Epithelial cell of proximal tubule (primary cell): Measurements from ENCODE around the gene AFAP1L2. TPM values are rescaled to one million over a fixed set of nuclear protein-coding genes. Genes with fewer than 3 reads are reported as not detected.
"Not testable (repeated sequence)": the region's sequence is repeated elsewhere in the genome, so short reads cannot be mapped to it uniquely, and the experiment has no call there.

ENCODE experiments used
- DNase-seq: peaks from one replicate; pipeline ENCODE4 v3.0.0-alpha.2; 2011; ENCODE audit warnings: low read depth
- H3K4me3 ChIP-seq: 2 replicates; pipeline ENCODE4 v1.5.1; 2011; ENCODE audit warnings: low read depth, mild to moderate bottlenecking, low read length
- CTCF ChIP-seq: conservative IDR thresholded peaks from 2 replicates; pipeline ENCODE4 v1.5.1; 2012; ENCODE audit warnings: low read depth, mild to moderate bottlenecking, low read length
- total RNA-seq: library from RNA; depleted of rRNA; stranded (reverse); fragments of >200 nt; gene quantifications from 2 replicates; pipeline ENCODE4 v1.2.3, GENCODE V29; 2015

Gene AFAP1L2
- total RNA-seq, 1 donor from 2014 or later: 14.2 TPM

GRCh38 chr10:114337510-114338462, 66.5 kb downstream of the AFAP1L2 start:
- DNase-seq: no peak
- no peak for TF ChIP-seq CTCF
- no peak overlapping the region for H3K4me3 ChIP-seq

- DNase-seq: no peak
- H3K4me3 ChIP-seq: no peak overlapping the region
- no peak for TF ChIP-seq CTCF
These were observed 67.3 kb downstream of the AFAP1L2 start for GRCh38 chr10:114336823-114337509.

- H3K4me3 ChIP-seq: no peak overlapping the region
- TF ChIP-seq CTCF: no peak
- DNase-seq: no peak
These were observed 68.7 kb downstream of the AFAP1L2 start for GRCh38 chr10:114335614-114336013.

- no peak overlapping the region for H3K4me3 ChIP-seq
- no peak for TF ChIP-seq CTCF
- no peak for DNase-seq
These were observed 70.0 kb downstream of the AFAP1L2 start for GRCh38 chr10:114334301-114334700.

GRCh38 chr10:114333441-114333840, 70.9 kb downstream of the AFAP1L2 start:
- H3K4me3 ChIP-seq, DNase-seq: not testable (repeated sequence)

GRCh38 chr10:114332301-114333192, 71.8 kb downstream of the AFAP1L2 start:
- DNase-seq: no peak
- no peak overlapping the region for H3K4me3 ChIP-seq
- TF ChIP-seq CTCF: no peak
